HCT116 (cell line): Measurements from ENCODE around the gene MEGF10. TPM values are rescaled to one million over a fixed set of nuclear protein-coding genes. Genes with fewer than 3 reads are reported as not detected.

Source experiments
- ATAC-seq: fragments of 200-7000 bp; cut with Tn5 transposase; 2 replicates; pipeline ENCODE4 v1.9.1; 2020; ENCODE audit warnings: mild to moderate bottlenecking, moderate library complexity
- BruUV-seq: library from RNA; stranded (reverse); fragments of 400-500 nt; replicated peaks from 2 replicates; lab custom pipeline; 2021; lab: Mats Ljungman, UMichigan
- CTCF ChIA-PET: fragments of 300-600 bp; sonication (Branson Sonifier 250); formaldehyde crosslinking; loops from one replicate; lab custom pipeline; 2021; ENCODE audit warnings: antibody characterized with exemption; lab: Charles Lee
- POLR2A ChIA-PET: fragments of 300-600, 350-600 bp; sonication (Branson Sonifier 250); formaldehyde crosslinking; loops from one replicate; lab custom pipeline; 2021; ENCODE audit warnings: antibody characterized with exemption; lab: Charles Lee
- RAD21 ChIA-PET, 2 experiments: fragments of 300-600 bp; sonication (Branson Sonifier 250); formaldehyde crosslinking; loops; one replicate each; lab custom pipeline; 2023; ENCODE audit warnings: low total read pairs in 2 of 2; ENCODE audit not compliant: uncharacterized antibody in 2 of 2, unreplicated experiment in 2 of 2, low non-redundant PET in 1 of 2; lab: Charles Lee
- DNase-seq: peaks from one replicate; pipeline ENCODE4 v3.0.0-alpha.2; 2010; ENCODE audit warnings: low read depth, low spot score
- H2AFZ ChIP-seq: fragments of 200-600 bp; shearing (Covaris generic), sonication (generic); 2 replicates; pipeline ENCODE4 v1.6.1; 2017; ENCODE audit warnings: low read depth, mixed run types, mixed read lengths, antibody characterized with exemption, low read length; ENCODE audit not compliant: poor library complexity, severe bottlenecking
- H3K27ac ChIP-seq: 2 replicates; pipeline ENCODE4 v1.5.1; 2012; ENCODE audit warnings: low read depth, low read length
- H3K27me3 ChIP-seq: fragments of 200-600 bp; sonication (generic); 2 replicates; pipeline ENCODE4 v1.6.1; 2016; ENCODE audit warnings: mixed run types, low read length, mixed read lengths; ENCODE audit not compliant: insufficient read depth
- H3K36me3 ChIP-seq, 2 experiments: fragments of 200-500 bp in 1 of 2; fragments of 200-600 bp in 1 of 2; sonication (Bioruptor generic) in 1 of 2; sonication (generic) in 1 of 2; 2 replicates each; pipeline versions ENCODE4 v1.5.1 to v1.6.1; 2014 to 2016; ENCODE audit warnings: low read length in 2 of 2, inconsistent platforms in 1 of 2, mixed read lengths in 1 of 2, mixed run types in 1 of 2; ENCODE audit not compliant: insufficient read depth in 2 of 2, control insufficient read depth in 1 of 2
- H3K4me1 ChIP-seq, 2 experiments: fragments of 200-600 bp in 1 of 2; sonication (generic) in 1 of 2; 2 replicates each; pipeline versions ENCODE4 v1.5.1 to v1.6.1; 2012 to 2017; ENCODE audit warnings: low read length in 2 of 2, inconsistent platforms in 1 of 2, mild to moderate bottlenecking in 1 of 2, mixed read lengths in 1 of 2, mixed run types in 1 of 2, moderate library complexity in 1 of 2; ENCODE audit not compliant: insufficient read depth in 2 of 2, control insufficient read depth in 1 of 2
- H3K4me2 ChIP-seq: fragments of 200-600 bp; sonication (generic); 2 replicates; pipeline ENCODE4 v1.6.1; 2017; ENCODE audit warnings: mixed run types, low read length, mixed read lengths
- H3K4me3 ChIP-seq, 2 experiments: fragments of 200-600 bp in 1 of 2; sonication (generic) in 1 of 2; replicated peaks in 1 of 2; 2 replicates each; pipeline ENCODE4 v1.5.1; 2011 to 2016; ENCODE audit warnings: low read length in 2 of 2, control low read depth in 1 of 2, low read depth in 1 of 2, mild to moderate bottlenecking in 1 of 2, mixed read lengths in 1 of 2, mixed run types in 1 of 2
- H3K79me2 ChIP-seq: fragments of 200-600 bp; sonication (generic); 2 replicates; pipeline ENCODE4 v1.6.1; 2017; ENCODE audit warnings: mild to moderate bottlenecking, mixed run types, low read length, moderate library complexity, mixed read lengths; ENCODE audit not compliant: insufficient read depth
- H3K9ac ChIP-seq: fragments of 200-600 bp; sonication (generic); 2 replicates; pipeline ENCODE4 v1.6.1; 2016; ENCODE audit warnings: low read length, mixed read lengths
- H3K9me2 ChIP-seq: fragments of 200-600 bp; sonication (generic), shearing (Covaris generic); 2 replicates; pipeline ENCODE4 v1.6.1; 2017; ENCODE audit warnings: mixed run types, mild to moderate bottlenecking, moderate library complexity; ENCODE audit not compliant: insufficient read depth
- H3K9me3 ChIP-seq, 2 experiments: fragments of 200-500 bp in 1 of 2; fragments of 200-600 bp in 1 of 2; sonication (Bioruptor generic) in 1 of 2; sonication (generic) in 1 of 2; 2 replicates each; pipeline ENCODE4 v1.6.1; 2014 to 2017; ENCODE audit warnings: low read length in 2 of 2, mixed read lengths in 2 of 2, inconsistent platforms in 1 of 2, low read depth in 1 of 2, mild to moderate bottlenecking in 1 of 2, mixed run types in 1 of 2, moderate library complexity in 1 of 2; ENCODE audit not compliant: control insufficient read depth in 1 of 2, insufficient read depth in 1 of 2
- H4K20me1 ChIP-seq: fragments of 200-600 bp; sonication (generic), shearing (Covaris generic); 2 replicates; pipeline ENCODE4 v1.6.1; 2017; ENCODE audit warnings: mixed run types, mild to moderate bottlenecking, moderate library complexity; ENCODE audit not compliant: insufficient read depth
- CBX3 ChIP-seq: IDR thresholded peaks from 2 replicates; pipeline ENCODE4 v1.6.1; 2012; ENCODE audit warnings: low read depth
- CEBPB ChIP-seq: IDR thresholded peaks from 2 replicates; pipeline ENCODE4 v1.6.1; 2012; ENCODE audit warnings: low read depth
- ELF1 ChIP-seq: IDR thresholded peaks from 2 replicates; pipeline ENCODE4 v1.6.1; 2012; ENCODE audit warnings: low read depth, borderline replicate concordance
- EZH2phosphoT487 ChIP-seq: fragments of 200-600 bp; IDR thresholded peaks from 2 replicates; pipeline ENCODE4 v1.6.1; 2018; ENCODE audit warnings: antibody characterized with exemption, borderline replicate concordance
- FOSL1 ChIP-seq: IDR thresholded peaks from 2 replicates; pipeline ENCODE4 v1.6.1; 2012; ENCODE audit warnings: low read depth
- JUND ChIP-seq: IDR thresholded peaks from 2 replicates; pipeline ENCODE4 v1.6.1; 2012
- POLR2A ChIP-seq: IDR thresholded peaks from 2 replicates; pipeline ENCODE4 v1.7.0; 2011; ENCODE audit warnings: borderline replicate concordance; ENCODE audit not compliant: insufficient read depth, insufficient read length; ENCODE audit errors: extremely low read depth
- POLR2AphosphoS5 ChIP-seq: IDR thresholded peaks from 2 replicates; pipeline ENCODE4 v1.6.1; 2011; ENCODE audit warnings: mild to moderate bottlenecking, low read depth, low read length, moderate library complexity
- SP1 ChIP-seq: IDR thresholded peaks from 2 replicates; pipeline ENCODE4 v1.6.1; 2012; ENCODE audit warnings: low read depth
- SRF ChIP-seq: IDR thresholded peaks from 2 replicates; pipeline ENCODE4 v1.6.1; 2012; ENCODE audit warnings: low read depth
- TCF7L2 ChIP-seq: IDR thresholded peaks from 2 replicates; pipeline ENCODE4 v1.7.0; 2011; ENCODE audit warnings: borderline replicate concordance, inconsistent platforms; ENCODE audit not compliant: insufficient read depth, insufficient read length; ENCODE audit errors: extremely low read depth
- intact Hi-C: fragments of 100-400 bp; cut with micrococcal nuclease; formaldehyde crosslinking; loops from 2 replicates; pipeline ENCODE4 v1.10.0; 2022
- total RNA-seq: library from RNA; stranded (reverse); gene quantifications from one replicate; pipeline ENCODE4 v1.2.1, GENCODE V29; 2021; ENCODE audit not compliant: unreplicated experiment
- TF ChIP-seq, protein P1 (sequence below): IDR thresholded peaks from 2 replicates; pipeline ENCODE4 v1.6.1; 2012
- TF ChIP-seq, protein P2 (sequence below): IDR thresholded peaks from 2 replicates; pipeline ENCODE4 v1.6.1; 2012; ENCODE audit warnings: low read depth

The MEGF10 gene
- total RNA-seq, 1 experiment from 2014 or later: 0.02 TPM

DNA sequence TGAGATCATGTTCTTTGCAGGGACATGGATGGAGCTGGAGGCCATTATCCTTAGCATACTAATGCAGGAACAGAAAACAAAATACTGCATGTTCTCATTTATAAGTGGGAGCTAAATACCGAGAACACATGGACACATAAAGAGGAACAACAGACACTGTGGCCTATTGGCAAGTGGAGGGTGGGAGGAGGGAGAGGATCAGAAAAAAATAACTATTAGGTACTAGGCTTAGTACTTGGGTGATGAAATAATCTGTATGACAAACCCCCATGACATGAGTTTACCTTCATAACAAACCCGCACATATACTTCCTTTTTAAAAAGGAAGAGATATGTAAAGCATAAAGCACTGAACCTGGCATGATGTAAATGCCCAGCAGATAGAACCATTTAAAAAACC, 99.0 kb downstream of the MEGF10 start:
- H3K79me2 ChIP-seq: no peaks in the 10 kb centered on the region
- intact Hi-C loops: no loop called here
- no peak overlapping the region for H2AFZ ChIP-seq
- ChIA-PET CTCF (no interaction called here), RAD21 (no interaction called here), POLR2A (no interaction called here)
- no peaks in the 10 kb centered on the region for H3K9me3 ChIP-seq
- H4K20me1 ChIP-seq: no peaks in the 10 kb centered on the region
- DNase-seq: no peak
- no peaks in the 10 kb centered on the region for H3K4me1 ChIP-seq
- H3K36me3 ChIP-seq: no peaks in the 10 kb centered on the region
- TF ChIP-seq ELF1 (no peak), CBX3 (no peak), EZH2phosphoT487 (no peak), FOSL1 (no peak), POLR2AphosphoS5 (no peak), SP1 (no peak), TCF7L2 (no peak), POLR2A (no peak), CEBPB (no peak), SRF (no peak), JUND (no peak)
- TF ChIP-seq, protein P1, sequence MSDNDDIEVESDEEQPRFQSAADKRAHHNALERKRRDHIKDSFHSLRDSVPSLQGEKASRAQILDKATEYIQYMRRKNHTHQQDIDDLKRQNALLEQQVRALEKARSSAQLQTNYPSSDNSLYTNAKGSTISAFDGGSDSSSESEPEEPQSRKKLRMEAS: no peak
- TF ChIP-seq, protein P2, sequence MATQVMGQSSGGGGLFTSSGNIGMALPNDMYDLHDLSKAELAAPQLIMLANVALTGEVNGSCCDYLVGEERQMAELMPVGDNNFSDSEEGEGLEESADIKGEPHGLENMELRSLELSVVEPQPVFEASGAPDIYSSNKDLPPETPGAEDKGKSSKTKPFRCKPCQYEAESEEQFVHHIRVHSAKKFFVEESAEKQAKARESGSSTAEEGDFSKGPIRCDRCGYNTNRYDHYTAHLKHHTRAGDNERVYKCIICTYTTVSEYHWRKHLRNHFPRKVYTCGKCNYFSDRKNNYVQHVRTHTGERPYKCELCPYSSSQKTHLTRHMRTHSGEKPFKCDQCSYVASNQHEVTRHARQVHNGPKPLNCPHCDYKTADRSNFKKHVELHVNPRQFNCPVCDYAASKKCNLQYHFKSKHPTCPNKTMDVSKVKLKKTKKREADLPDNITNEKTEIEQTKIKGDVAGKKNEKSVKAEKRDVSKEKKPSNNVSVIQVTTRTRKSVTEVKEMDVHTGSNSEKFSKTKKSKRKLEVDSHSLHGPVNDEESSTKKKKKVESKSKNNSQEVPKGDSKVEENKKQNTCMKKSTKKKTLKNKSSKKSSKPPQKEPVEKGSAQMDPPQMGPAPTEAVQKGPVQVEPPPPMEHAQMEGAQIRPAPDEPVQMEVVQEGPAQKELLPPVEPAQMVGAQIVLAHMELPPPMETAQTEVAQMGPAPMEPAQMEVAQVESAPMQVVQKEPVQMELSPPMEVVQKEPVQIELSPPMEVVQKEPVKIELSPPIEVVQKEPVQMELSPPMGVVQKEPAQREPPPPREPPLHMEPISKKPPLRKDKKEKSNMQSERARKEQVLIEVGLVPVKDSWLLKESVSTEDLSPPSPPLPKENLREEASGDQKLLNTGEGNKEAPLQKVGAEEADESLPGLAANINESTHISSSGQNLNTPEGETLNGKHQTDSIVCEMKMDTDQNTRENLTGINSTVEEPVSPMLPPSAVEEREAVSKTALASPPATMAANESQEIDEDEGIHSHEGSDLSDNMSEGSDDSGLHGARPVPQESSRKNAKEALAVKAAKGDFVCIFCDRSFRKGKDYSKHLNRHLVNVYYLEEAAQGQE: no peak
- no TSS peak for BruUV-seq
- no peak overlapping the region for H3K4me3 ChIP-seq
- H3K27ac ChIP-seq: no peak overlapping the region
- no peak overlapping the region for H3K4me2 ChIP-seq
- no peak overlapping the region for H3K9ac ChIP-seq
- H3K27me3 ChIP-seq: no peaks in the 10 kb centered on the region
- no peak for ATAC-seq
- H3K9me2 ChIP-seq: no peaks in the 10 kb centered on the region
